ENCODE measurements around the gene RPA1.
A peak's percentile ranks its signal among the peaks of the same experiment; 100 is the strongest.
"Not testable (repeated sequence)": the region's sequence is repeated elsewhere in the genome, so short reads cannot be mapped to it uniquely, and the experiment has no call there.

RPA1 gene

GRCh38 chr17:1820528-1821252, 9.1 kb upstream of the RPA1 start:
- no peak for DNase-seq

- DNase-seq, result peak; percentile 58
These were observed 601 bp upstream of the RPA1 start for GRCh38 chr17:1829216-1829591.

- peak; percentile 37 for DNase-seq
These were observed 483 bp downstream of the RPA1 start for GRCh38 chr17:1830288-1830687.

- no peak for DNase-seq
These were observed 4.8 kb downstream of the RPA1 start for GRCh38 chr17:1834380-1835149.

GRCh38 chr17:1839516-1839915, 9.7 kb downstream of the RPA1 start:
- DNase-seq, result no peak

- DNase-seq, result no peak
These were observed 14.1 kb downstream of the RPA1 start for GRCh38 chr17:1843947-1844346.

GRCh38 chr17:1847191-1847590, 17.4 kb downstream of the RPA1 start:
- DNase-seq, result no peak

GRCh38 chr17:1852327-1852726, 22.5 kb downstream of the RPA1 start:
- no peak for DNase-seq

- no peak for DNase-seq
These were observed 23.9 kb downstream of the RPA1 start for GRCh38 chr17:1853698-1854097.

- DNase-seq, result not testable (repeated sequence)
These were observed 26.7 kb downstream of the RPA1 start for GRCh38 chr17:1856462-1856861.

GRCh38 chr17:1860978-1861377, 31.2 kb downstream of the RPA1 start:
- DNase-seq, result no peak

- no peak for DNase-seq
These were observed 31.7 kb downstream of the RPA1 start for GRCh38 chr17:1861391-1862010.

GRCh38 chr17:1865252-1866037, 35.6 kb downstream of the RPA1 start:
- DNase-seq, result peak; percentile 21

- no peak for DNase-seq
These were observed 37.5 kb downstream of the RPA1 start for GRCh38 chr17:1867307-1867706.

GRCh38 chr17:1868090-1868489, 38.3 kb downstream of the RPA1 start:
- DNase-seq, result no peak

- no peak for DNase-seq
These were observed 40.8 kb downstream of the RPA1 start for GRCh38 chr17:1870592-1870991.

- DNase-seq, result no peak
These were observed 42.0 kb downstream of the RPA1 start for GRCh38 chr17:1871756-1872155.

GRCh38 chr17:1872254-1872653, 42.4 kb downstream of the RPA1 start:
- DNase-seq, result no peak

- no peak for DNase-seq
These were observed 43.2 kb downstream of the RPA1 start for GRCh38 chr17:1872976-1873375.

- DNase-seq, result no peak
These were observed 43.6 kb downstream of the RPA1 start for GRCh38 chr17:1873418-1873817.

- DNase-seq, result no peak
These were observed 45.8 kb downstream of the RPA1 start for GRCh38 chr17:1875597-1875996.

GRCh38 chr17:1878419-1879121, 48.8 kb downstream of the RPA1 start:
- DNase-seq, result no peak

Measured in NCI-H69 (cell line).